ENCODE data around the gene KL. TPM values are rescaled to one million over a fixed set of nuclear protein-coding genes. Genes with fewer than 3 reads are reported as not detected.

Gene KL
- total and polyA plus RNA-seq, 2 donors (not counting 1 experiment from before 2014, with no cell fraction given), result 0.07 TPM; not detected in 1

- H3K4me3 Mint-ChIP-seq, result no peak overlapping the region
- H3K36me3 ChIP-seq (replicated peaks in 1 of 2; ENCODE audit: control extremely low read depth in 1 of 2, control insufficient read depth in 1 of 2, extremely low read depth in 1 of 2, insufficient read depth in 2 of 2, low read length in 1 of 2), result no peaks in the 10 kb centered on the region
- no peak overlapping the region for H3K9ac ChIP-seq (ENCODE audit: low read length)
- H3K27me3 ChIP-seq (replicated peaks in 1 of 4; ENCODE audit: control extremely low read depth in 1 of 4, control insufficient read depth in 3 of 4, insufficient read depth in 4 of 4, low read length in 3 of 4), result peaks cover 0 to 3% (median 0%) of the 10 kb centered on the region in 4 experiments
- ChIA-PET POLR2A (no interaction called here), CTCF (no interaction called here)
- H2AFZ ChIP-seq (ENCODE audit: insufficient read depth, low read depth, low read length, poor library complexity, severe bottlenecking), result no peak overlapping the region
- TF ChIP-seq EZH2 (IDR thresholded peaks at IDR 0.05; ENCODE audit: borderline replicate concordance, insufficient read depth, low read depth, low read length, poor library complexity, severe bottlenecking), result no peak
- TF ChIP-seq CTCF (IDR thresholded peaks at IDR 0.05), result no peak
- DNase-seq (no peak), ATAC-seq (ENCODE audit: low read depth) (no peak)
- H3K4me1 ChIP-seq (ENCODE audit: control insufficient read depth in 2 of 2, insufficient read depth in 2 of 2, low read length in 2 of 2), result no peaks in the 10 kb centered on the region
- no CpG with 5 or more reads among the region's 3 CpGs for WGBS (ENCODE audit: insufficient coverage)
- H3K27ac ChIP-seq (ENCODE audit: low read length in 2 of 2), result no peak overlapping the region
- H3K9me3 Mint-ChIP-seq (ENCODE audit: insufficient read depth), result no peaks in the 10 kb centered on the region
- H3K79me2 ChIP-seq (ENCODE audit: control insufficient read depth, insufficient read depth, low read length), result no peaks in the 10 kb centered on the region
- intact Hi-C loops (cut with micrococcal nuclease), result no loop called here
- H4K20me1 ChIP-seq (ENCODE audit: control insufficient read depth, insufficient read depth, low read length, poor library complexity, severe bottlenecking), result no peaks in the 10 kb centered on the region
- H3K9me3 ChIP-seq (ENCODE audit: control extremely low read depth in 1 of 3, control insufficient read depth in 2 of 3, insufficient read depth in 1 of 3, low read length in 2 of 3), result peaks cover 0 to 2% (median 0%) of the 10 kb centered on the region in 3 donors
- no peaks in the 10 kb centered on the region for H3K4me1 Mint-ChIP-seq
- H3K4me3 ChIP-seq (ENCODE audit: control extremely low read depth in 1 of 5, extremely low read depth in 1 of 5, insufficient read depth in 1 of 5, low read depth in 2 of 5, low read length in 4 of 5), result no peak overlapping the region
- H3K4me2 ChIP-seq (replicated peaks; ENCODE audit: low read depth, low read length, poor library complexity, severe bottlenecking), result no peak overlapping the region
- peaks cover 26% of the 10 kb centered on the region for H3K27me3 Mint-ChIP-seq
- H3K27ac Mint-ChIP-seq, result no peak overlapping the region
Observed at GRCh38 chr13:33087790-33088189, 71.6 kb downstream of the KL start.

- H3K27ac Mint-ChIP-seq, result no peak overlapping the region
- ATAC-seq (ENCODE audit: low read depth), result no peak
Observed at GRCh38 chr13:33089311-33089710, 73.1 kb downstream of the KL start.

More at GRCh38 chr13:33089311-33089710, 73.1 kb downstream of the KL start:
- Mint-ChIP-seq H3K27me3 (peaks cover 26% of the 10 kb centered on the region), H3K4me3 (no peak overlapping the region), H3K9me3 (ENCODE audit: insufficient read depth) (no peaks in the 10 kb centered on the region), H3K4me1 (no peaks in the 10 kb centered on the region)
- Histone ChIP-seq H2AFZ (ENCODE audit: insufficient read depth, low read depth, low read length, poor library complexity, severe bottlenecking) (no peak overlapping the region), H3K36me3 (replicated peaks in 1 of 2; ENCODE audit: control extremely low read depth in 1 of 2, control insufficient read depth in 1 of 2, extremely low read depth in 1 of 2, insufficient read depth in 2 of 2, low read length in 1 of 2) (no peaks in the 10 kb centered on the region), H3K4me3 (ENCODE audit: control extremely low read depth in 1 of 5, extremely low read depth in 1 of 5, insufficient read depth in 1 of 5, low read depth in 2 of 5, low read length in 4 of 5) (no peak overlapping the region), H3K9me3 (ENCODE audit: control extremely low read depth in 1 of 3, control insufficient read depth in 2 of 3, insufficient read depth in 1 of 3, low read length in 2 of 3) (peaks cover 0 to 2% (median 0%) of the 10 kb centered on the region in 3 donors), H3K27ac (ENCODE audit: low read length in 2 of 2) (no peak overlapping the region), H3K4me1 (ENCODE audit: control insufficient read depth in 2 of 2, insufficient read depth in 2 of 2, low read length in 2 of 2) (no peaks in the 10 kb centered on the region), H3K9ac (ENCODE audit: low read length) (no peak overlapping the region), H3K79me2 (ENCODE audit: control insufficient read depth, insufficient read depth, low read length) (no peaks in the 10 kb centered on the region), H3K4me2 (replicated peaks; ENCODE audit: low read depth, low read length, poor library complexity, severe bottlenecking) (no peak overlapping the region), H3K27me3 (replicated peaks in 1 of 4; ENCODE audit: control extremely low read depth in 1 of 4, control insufficient read depth in 3 of 4, insufficient read depth in 4 of 4, low read length in 3 of 4) (peaks cover 0 to 3% (median 1%) of the 10 kb centered on the region in 4 experiments), H4K20me1 (ENCODE audit: control insufficient read depth, insufficient read depth, low read length, poor library complexity, severe bottlenecking) (no peaks in the 10 kb centered on the region)
- no peak for DNase-seq
- no CpG with 5 or more reads among the region's 3 CpGs for WGBS (ENCODE audit: insufficient coverage)
- intact Hi-C loops (cut with micrococcal nuclease), result no loop called here
- TF ChIP-seq CTCF (IDR thresholded peaks at IDR 0.05) (no peak), EZH2 (IDR thresholded peaks at IDR 0.05; ENCODE audit: borderline replicate concordance, insufficient read depth, low read depth, low read length, poor library complexity, severe bottlenecking) (no peak)
- CTCF ChIA-PET, result no interaction called here
- POLR2A ChIA-PET, result no interaction called here
